DND-41 (cell line): ENCODE data around the gene PRPF38A.
A peak's percentile ranks its signal among the peaks of the same experiment; 100 is the strongest.

Experiments
- ATAC-seq: fragments of 200-7000 bp; cut with Tn5 transposase; 3 replicates; pipeline ENCODE4 v1.9.1; 2021; ENCODE audit warnings: low read depth; ENCODE audit not compliant: insufficient read depth
- DNase-seq: peaks from one replicate; pipeline ENCODE4 v3.0.0-alpha.2; 2020
- H2AFZ ChIP-seq: 2 replicates; pipeline ENCODE4 v1.6.0; 2012; ENCODE audit warnings: low read depth, low read length
- H3K27ac ChIP-seq: 2 replicates; pipeline ENCODE4 v1.5.1; 2012; ENCODE audit warnings: low read length, inconsistent platforms
- H3K27me3 ChIP-seq: fragments of 200-600 bp; sonication (generic); 2 replicates; pipeline ENCODE4 v1.6.0; 2012; ENCODE audit warnings: low read length, mild to moderate bottlenecking, inconsistent platforms; ENCODE audit not compliant: insufficient read depth, poor library complexity
- H3K36me3 ChIP-seq: 2 replicates; pipeline ENCODE4 v1.5.1; 2012; ENCODE audit warnings: low read length, inconsistent platforms; ENCODE audit not compliant: insufficient read depth
- H3K4me1 ChIP-seq: 2 replicates; pipeline ENCODE4 v1.5.1; 2012; ENCODE audit warnings: mild to moderate bottlenecking, low read length; ENCODE audit not compliant: insufficient read depth
- H3K4me2 ChIP-seq: 2 replicates; pipeline ENCODE4 v1.6.0; 2012; ENCODE audit warnings: mild to moderate bottlenecking, moderate library complexity, low read length, inconsistent platforms; ENCODE audit not compliant: insufficient read depth
- H3K4me3 ChIP-seq, 2 experiments: fragments of 200-600 bp in 1 of 2; shearing (Covaris generic) in 1 of 2; 2 replicates each; pipeline ENCODE4 v1.5.1; 2012 to 2016; ENCODE audit warnings: inconsistent platforms in 2 of 2, low read length in 2 of 2, mild to moderate bottlenecking in 2 of 2, low read depth in 1 of 2, moderate library complexity in 1 of 2
- H3K79me2 ChIP-seq: 2 replicates; pipeline ENCODE4 v1.6.0; 2012; ENCODE audit warnings: low read length, inconsistent platforms; ENCODE audit not compliant: insufficient read depth
- H3K9ac ChIP-seq: 2 replicates; pipeline ENCODE4 v1.6.0; 2012; ENCODE audit warnings: low read depth, mild to moderate bottlenecking, inconsistent platforms, low read length, moderate library complexity
- H3K9me3 ChIP-seq: 2 replicates; pipeline ENCODE4 v1.5.1; 2012; ENCODE audit warnings: low read length, moderate library complexity, mild to moderate bottlenecking, inconsistent platforms; ENCODE audit not compliant: insufficient read depth, severe bottlenecking
- H4K20me1 ChIP-seq: 2 replicates; pipeline ENCODE4 v1.6.0; 2012; ENCODE audit warnings: low read length; ENCODE audit not compliant: insufficient read depth
- EZH2 ChIP-seq: IDR thresholded peaks from 3 replicates; pipeline ENCODE4 v1.6.1; 2012; ENCODE audit warnings: borderline replicate concordance, low read depth, mild to moderate bottlenecking, moderate library complexity, low read length, inconsistent platforms; ENCODE audit not compliant: severe bottlenecking
- TF ChIP-seq, protein P1 (sequence below): IDR thresholded peaks from 2 replicates; pipeline ENCODE4 v1.5.1; 2012; ENCODE audit warnings: borderline replicate concordance, low read length, moderate library complexity, mild to moderate bottlenecking; ENCODE audit not compliant: poor library complexity, severe bottlenecking; ENCODE audit errors: extremely low read depth

The PRPF38A gene

DNA sequence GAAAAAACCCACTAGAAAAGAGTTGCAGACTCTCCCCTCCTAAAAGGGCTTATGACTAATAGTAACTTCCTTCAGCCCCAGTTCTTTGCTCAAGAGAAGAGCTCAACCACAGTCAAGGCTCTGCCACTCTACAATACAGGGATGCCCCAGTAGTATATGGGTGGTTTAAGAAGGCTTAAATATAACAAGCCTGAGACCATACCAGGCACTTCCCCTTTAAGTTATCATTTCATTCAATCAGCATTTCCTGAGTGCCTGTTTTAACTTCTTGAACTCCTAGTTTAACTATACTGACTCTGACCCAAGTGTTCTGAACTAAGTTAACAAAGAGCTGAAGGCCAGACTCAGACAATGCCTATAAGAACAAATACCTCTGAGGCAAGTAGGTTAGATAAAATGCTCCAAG, 19.8 kb downstream of the PRPF38A start:
- Histone ChIP-seq H3K79me2 (peaks cover 28% of the 10 kb centered on the region), H4K20me1 (no peaks in the 10 kb centered on the region), H3K4me3 (peak overlapping the region in 1 of 2 experiments; percentile 39; a peak in 2 of 4 replicates), H3K36me3 (peaks cover 44% of the 10 kb centered on the region), H3K9me3 (no peaks in the 10 kb centered on the region), H2AFZ (peak overlapping the region; percentile 40), H3K4me2 (peak overlapping the region; percentile 58), H3K9ac (peak overlapping the region; percentile 55), H3K27me3 (no peaks in the 10 kb centered on the region), H3K4me1 (peaks cover 63% of the 10 kb centered on the region), H3K27ac (peak overlapping the region; percentile 94)
- DNase-seq (peak; percentile 58), ATAC-seq (peak; percentile 88)
- TF ChIP-seq EZH2: no peak

- Histone ChIP-seq H3K4me3 (peak overlapping the region in 1 of 2 experiments; percentile 39; a peak in 2 of 4 replicates), H3K27me3 (no peaks in the 10 kb centered on the region), H3K4me1 (peaks cover 57% of the 10 kb centered on the region), H2AFZ (no peak overlapping the region), H3K36me3 (peaks cover 46% of the 10 kb centered on the region), H3K4me2 (peak overlapping the region; percentile 58), H4K20me1 (no peaks in the 10 kb centered on the region), H3K79me2 (peaks cover 28% of the 10 kb centered on the region), H3K9ac (peak overlapping the region; percentile 55), H3K9me3 (no peaks in the 10 kb centered on the region), H3K27ac (peak overlapping the region; percentile 94)
- DNase-seq: no peak
- TF ChIP-seq EZH2: no peak
- TF ChIP-seq, protein P1, sequence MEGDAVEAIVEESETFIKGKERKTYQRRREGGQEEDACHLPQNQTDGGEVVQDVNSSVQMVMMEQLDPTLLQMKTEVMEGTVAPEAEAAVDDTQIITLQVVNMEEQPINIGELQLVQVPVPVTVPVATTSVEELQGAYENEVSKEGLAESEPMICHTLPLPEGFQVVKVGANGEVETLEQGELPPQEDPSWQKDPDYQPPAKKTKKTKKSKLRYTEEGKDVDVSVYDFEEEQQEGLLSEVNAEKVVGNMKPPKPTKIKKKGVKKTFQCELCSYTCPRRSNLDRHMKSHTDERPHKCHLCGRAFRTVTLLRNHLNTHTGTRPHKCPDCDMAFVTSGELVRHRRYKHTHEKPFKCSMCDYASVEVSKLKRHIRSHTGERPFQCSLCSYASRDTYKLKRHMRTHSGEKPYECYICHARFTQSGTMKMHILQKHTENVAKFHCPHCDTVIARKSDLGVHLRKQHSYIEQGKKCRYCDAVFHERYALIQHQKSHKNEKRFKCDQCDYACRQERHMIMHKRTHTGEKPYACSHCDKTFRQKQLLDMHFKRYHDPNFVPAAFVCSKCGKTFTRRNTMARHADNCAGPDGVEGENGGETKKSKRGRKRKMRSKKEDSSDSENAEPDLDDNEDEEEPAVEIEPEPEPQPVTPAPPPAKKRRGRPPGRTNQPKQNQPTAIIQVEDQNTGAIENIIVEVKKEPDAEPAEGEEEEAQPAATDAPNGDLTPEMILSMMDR: no peak
- ATAC-seq: peak; percentile 33
Measured at GRCh38 chr1:52424813-52425212, 20.4 kb downstream of the PRPF38A start.

DNA sequence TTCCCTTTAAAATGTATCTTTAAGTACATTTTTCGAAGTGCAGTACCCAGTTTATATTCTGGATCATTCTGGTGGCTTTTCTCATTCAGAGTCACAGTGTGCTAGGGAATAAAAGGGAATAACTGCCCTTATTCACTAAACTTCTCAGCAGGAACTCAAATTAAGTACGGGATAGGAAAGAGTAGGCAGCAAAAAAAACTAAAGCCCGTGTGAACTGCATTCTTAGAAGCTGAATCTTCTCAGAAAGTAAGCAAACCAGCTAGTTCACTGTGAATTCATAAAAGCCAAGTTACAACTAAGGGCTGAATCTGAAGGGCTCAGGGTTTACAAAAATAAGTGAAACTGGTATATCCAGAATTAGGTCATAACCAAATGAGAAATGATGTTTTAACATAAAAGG, 22.0 kb downstream of the PRPF38A start:
- Histone ChIP-seq H3K27ac (peak overlapping the region; percentile 94), H3K4me3 (no peak overlapping the region), H3K27me3 (no peaks in the 10 kb centered on the region), H3K36me3 (peaks cover 48% of the 10 kb centered on the region), H3K9me3 (no peaks in the 10 kb centered on the region), H3K9ac (no peak overlapping the region), H3K79me2 (peaks cover 17% of the 10 kb centered on the region), H4K20me1 (no peaks in the 10 kb centered on the region), H2AFZ (no peak overlapping the region), H3K4me1 (peaks cover 53% of the 10 kb centered on the region), H3K4me2 (no peak overlapping the region)
- no peak for DNase-seq
- TF ChIP-seq, protein P1: no peak
- no peak for TF ChIP-seq EZH2
- no peak for ATAC-seq

DNA sequence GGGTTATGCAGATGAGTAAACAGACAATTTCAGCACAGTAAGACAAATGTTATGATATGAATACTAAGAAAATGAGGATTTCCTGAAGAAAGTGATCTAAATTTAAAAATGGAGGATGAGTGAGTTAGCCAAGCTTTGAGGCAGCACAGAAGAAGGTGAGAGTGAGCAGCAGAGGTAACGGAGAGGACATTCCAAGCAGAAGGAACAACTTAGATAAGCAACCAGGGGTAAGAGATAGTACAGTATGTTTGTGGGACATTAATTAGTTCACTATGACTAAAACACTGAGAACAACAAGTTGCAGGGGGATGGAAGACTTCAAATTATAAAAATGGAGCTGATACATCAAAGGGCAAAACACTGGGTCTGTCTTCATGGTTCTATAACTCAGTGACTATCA, 22.8 kb downstream of the PRPF38A start:
- Histone ChIP-seq H3K79me2 (peaks cover 9% of the 10 kb centered on the region), H3K9me3 (no peaks in the 10 kb centered on the region), H2AFZ (no peak overlapping the region), H3K9ac (no peak overlapping the region), H3K36me3 (peaks cover 48% of the 10 kb centered on the region), H3K27me3 (no peaks in the 10 kb centered on the region), H4K20me1 (no peaks in the 10 kb centered on the region), H3K4me2 (no peak overlapping the region), H3K4me1 (peaks cover 46% of the 10 kb centered on the region), H3K4me3 (no peak overlapping the region), H3K27ac (peak overlapping the region; percentile 38)
- DNase-seq (no peak), ATAC-seq (no peak)
- TF ChIP-seq EZH2: no peak
- TF ChIP-seq, protein P1: no peak
